K562 treated with DMSO at 1 percent for 24 hours (cell line): ENCODE results near the gene RAMP3. TPM values are rescaled to one million over a fixed set of nuclear protein-coding genes. Genes with fewer than 3 reads are reported as not detected.

Experiments used
- total RNA-seq: library from RNA; unstranded; fragments of 300-600 nt; gene quantifications from 2 replicates; pipeline ENCODE4 v1.2.3, GENCODE V29; 2022; ENCODE audit warnings: low read depth; ENCODE audit not compliant: insufficient read depth

The RAMP3 gene, protein sequence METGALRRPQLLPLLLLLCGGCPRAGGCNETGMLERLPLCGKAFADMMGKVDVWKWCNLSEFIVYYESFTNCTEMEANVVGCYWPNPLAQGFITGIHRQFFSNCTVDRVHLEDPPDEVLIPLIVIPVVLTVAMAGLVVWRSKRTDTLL
- not detected in 2 replicates for total RNA-seq

DNA sequence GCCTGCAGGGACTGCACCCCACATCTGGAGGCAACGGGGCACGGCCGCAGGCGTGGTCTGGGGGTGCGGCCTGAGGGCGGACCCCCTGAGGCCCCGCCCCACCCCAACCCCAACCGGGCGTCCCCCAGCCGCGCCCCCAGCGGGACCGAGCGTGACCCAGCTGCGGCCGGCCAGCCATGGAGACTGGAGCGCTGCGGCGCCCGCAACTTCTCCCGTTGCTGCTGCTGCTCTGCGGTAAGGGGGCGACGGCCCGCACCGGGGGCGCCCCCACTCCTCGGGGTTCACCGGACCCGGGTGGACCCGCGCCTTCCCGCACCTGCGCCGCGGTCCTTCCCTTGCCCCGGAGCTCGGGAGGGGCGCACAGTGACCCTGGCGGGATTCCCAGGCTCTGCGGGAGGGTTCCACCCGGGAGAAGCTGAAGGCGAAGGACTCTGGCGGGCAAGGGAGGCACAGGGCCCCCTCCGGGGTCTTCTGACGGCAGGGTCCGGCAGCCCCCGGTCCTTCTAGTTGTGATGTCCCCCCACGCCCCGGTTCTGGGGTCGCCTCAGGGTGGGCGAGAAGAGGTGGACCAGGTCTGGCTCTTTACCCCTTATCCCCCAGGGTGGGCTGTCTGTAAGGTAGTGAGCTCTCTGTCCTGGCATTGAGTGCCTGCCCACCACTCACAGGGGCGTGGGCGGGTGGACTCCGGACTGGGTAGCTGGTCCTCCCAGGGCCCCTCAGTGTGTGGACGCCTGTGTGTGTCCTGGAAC is at the start of gene RAMP3:
Gene RAMP3, plus strand, starts transcription at position 139 of the 749 bp plus-strand sequence. Its CDS starts 38 bp downstream, at position 177.

DNA sequence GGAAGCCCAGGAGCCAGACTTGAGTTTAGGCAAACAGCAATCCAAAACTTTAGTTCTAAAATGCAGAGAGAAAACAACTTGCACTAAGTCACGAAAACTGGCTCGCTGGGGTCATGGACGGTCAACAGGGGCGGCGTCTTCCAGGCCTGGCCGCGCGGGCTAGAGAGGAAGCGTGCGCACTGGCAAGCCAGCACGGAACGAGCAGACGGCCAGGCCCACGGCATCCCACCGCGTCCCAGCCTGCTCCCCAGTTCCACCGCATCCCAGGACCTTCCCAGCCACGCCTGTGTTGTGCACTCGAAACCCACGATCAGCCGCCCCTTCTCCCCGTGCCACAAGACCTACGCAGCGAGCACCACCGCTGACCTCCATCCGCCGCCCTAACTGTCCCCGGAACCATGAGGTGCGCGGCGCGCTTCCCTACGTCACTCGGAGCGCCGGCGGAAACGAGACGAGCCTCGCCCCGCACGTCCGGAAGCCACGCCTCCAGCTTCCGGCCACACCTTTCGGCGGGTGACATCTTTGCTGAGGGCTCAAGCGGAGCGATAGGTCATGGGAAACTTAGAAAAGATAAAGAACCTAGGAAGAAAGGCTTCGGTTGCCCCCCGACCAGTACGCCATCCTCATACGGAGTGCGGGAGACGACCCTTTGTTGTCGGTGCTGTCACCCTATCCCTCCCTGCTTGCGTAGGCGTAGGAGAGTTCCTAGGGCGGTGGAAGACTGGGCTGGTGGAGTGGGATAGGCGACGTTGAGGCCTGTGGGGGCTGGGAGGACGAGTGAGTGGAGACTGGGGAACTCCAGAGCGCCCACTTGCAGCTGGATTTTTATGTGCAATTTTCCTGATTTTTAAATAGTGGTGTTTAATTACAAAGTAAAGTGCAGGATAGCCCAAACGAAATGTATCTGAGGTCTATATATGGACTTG is 46.0 kb upstream of the RAMP3 start, which contains the start of gene TBRG4:
Gene TBRG4, minus strand, starts transcription at position 400 of the 926 bp plus-strand sequence. CDS start 2,460 bp downstream, outside the sequence.

Other genes with a start within 250 kb of the RAMP3 start
- gene MYO1G, start 178.8 kb upstream of the RAMP3 start, total RNA-seq: 0.24 TPM in 1 of 2 replicates, not detected in the other
- gene CCM2, start 157.6 kb upstream of the RAMP3 start, total RNA-seq: 45.9 and 50.2 TPM in 2 replicates
- gene NACAD, start 68.8 kb upstream of the RAMP3 start, total RNA-seq: not detected in 2 replicates
- gene TBRG4, start 46.1 kb upstream of the RAMP3 start, total RNA-seq: 114 and 115 TPM in 2 replicates